Measurements from ENCODE around the gene RABAC1. TPM values are rescaled to one million over a fixed set of nuclear protein-coding genes. Genes with fewer than 3 reads are reported as not detected.
"Not testable (repeated sequence)": the region's sequence is repeated elsewhere in the genome, so short reads cannot be mapped to it uniquely, and the experiment has no call there.

The RABAC1 gene
- total RNA-seq, 6 experiments from 2014 or later: 245 to 349 (median 258) TPM

- Mint-ChIP-seq H3K27ac (no peak overlapping the region), H3K36me3 (ENCODE audit: low read depth) (no peaks in the 10 kb centered on the region), H3K9me3 (no peaks in the 10 kb centered on the region), H3K4me3 (no peak overlapping the region), H3K27me3 (ENCODE audit: insufficient read depth) (peaks cover 24% of the 10 kb centered on the region), H3K4me1 (ENCODE audit: low read depth) (no peaks in the 10 kb centered on the region)
- DNase-seq: no peak
- TF ChIP-seq CTCF (IDR thresholded peaks at IDR 0.05): no peak
Measured at GRCh38 chr19:41915776-41916414, 43.2 kb downstream of the RABAC1 start.

- H3K4me1 Mint-ChIP-seq (ENCODE audit: low read depth): no peaks in the 10 kb centered on the region
- no peaks in the 10 kb centered on the region for H3K36me3 Mint-ChIP-seq (ENCODE audit: low read depth)
- peaks cover 29% of the 10 kb centered on the region for H3K27me3 Mint-ChIP-seq (ENCODE audit: insufficient read depth)
- no peak overlapping the region for H3K27ac Mint-ChIP-seq
- no peak for TF ChIP-seq CTCF (IDR thresholded peaks at IDR 0.05)
- H3K9me3 Mint-ChIP-seq: no peaks in the 10 kb centered on the region
- no peak overlapping the region for H3K4me3 Mint-ChIP-seq
- no peak for DNase-seq
Measured at GRCh38 chr19:41915021-41915775, 43.9 kb downstream of the RABAC1 start.

- not testable (repeated sequence) for DNase-seq; H3K4me1 Mint-ChIP-seq (ENCODE audit: low read depth); H3K36me3 Mint-ChIP-seq (ENCODE audit: low read depth); H3K4me3 Mint-ChIP-seq; H3K9me3 Mint-ChIP-seq; H3K27ac Mint-ChIP-seq
- peaks cover 30% of the 10 kb centered on the region for H3K27me3 Mint-ChIP-seq (ENCODE audit: insufficient read depth)
Measured at GRCh38 chr19:41914424-41914834, 44.7 kb downstream of the RABAC1 start.

GRCh38 chr19:41913538-41914423 is 45.3 kb downstream of the RABAC1 start:
- H3K36me3 Mint-ChIP-seq (ENCODE audit: low read depth): no peaks in the 10 kb centered on the region
- H3K27me3 Mint-ChIP-seq (ENCODE audit: insufficient read depth): peaks cover 32% of the 10 kb centered on the region
- TF ChIP-seq CTCF (IDR thresholded peaks at IDR 0.05): no peak
- H3K9me3 Mint-ChIP-seq: no peaks in the 10 kb centered on the region
- DNase-seq: no peak
- H3K4me3 Mint-ChIP-seq: no peak overlapping the region
- H3K4me1 Mint-ChIP-seq (ENCODE audit: low read depth): no peaks in the 10 kb centered on the region
- H3K27ac Mint-ChIP-seq: no peak overlapping the region

GRCh38 chr19:41912899-41913537 is 46.1 kb downstream of the RABAC1 start:
- H3K4me1 Mint-ChIP-seq (ENCODE audit: low read depth): no peaks in the 10 kb centered on the region
- H3K4me3 Mint-ChIP-seq: no peak overlapping the region
- DNase-seq: no peak
- peaks cover 32% of the 10 kb centered on the region for H3K27me3 Mint-ChIP-seq (ENCODE audit: insufficient read depth)
- no peak overlapping the region for H3K27ac Mint-ChIP-seq
- TF ChIP-seq CTCF (IDR thresholded peaks at IDR 0.05): no peak
- H3K9me3 Mint-ChIP-seq: no peaks in the 10 kb centered on the region
- no peaks in the 10 kb centered on the region for H3K36me3 Mint-ChIP-seq (ENCODE audit: low read depth)

Data from HFFc6 (cell line).